Measurements from ENCODE around the gene ASIC2. TPM values are rescaled to one million over a fixed set of nuclear protein-coding genes. Genes with fewer than 3 reads are reported as not detected.

ASIC2 gene
- polyA plus RNA-seq, 1 donor = 0.32 TPM

DNA sequence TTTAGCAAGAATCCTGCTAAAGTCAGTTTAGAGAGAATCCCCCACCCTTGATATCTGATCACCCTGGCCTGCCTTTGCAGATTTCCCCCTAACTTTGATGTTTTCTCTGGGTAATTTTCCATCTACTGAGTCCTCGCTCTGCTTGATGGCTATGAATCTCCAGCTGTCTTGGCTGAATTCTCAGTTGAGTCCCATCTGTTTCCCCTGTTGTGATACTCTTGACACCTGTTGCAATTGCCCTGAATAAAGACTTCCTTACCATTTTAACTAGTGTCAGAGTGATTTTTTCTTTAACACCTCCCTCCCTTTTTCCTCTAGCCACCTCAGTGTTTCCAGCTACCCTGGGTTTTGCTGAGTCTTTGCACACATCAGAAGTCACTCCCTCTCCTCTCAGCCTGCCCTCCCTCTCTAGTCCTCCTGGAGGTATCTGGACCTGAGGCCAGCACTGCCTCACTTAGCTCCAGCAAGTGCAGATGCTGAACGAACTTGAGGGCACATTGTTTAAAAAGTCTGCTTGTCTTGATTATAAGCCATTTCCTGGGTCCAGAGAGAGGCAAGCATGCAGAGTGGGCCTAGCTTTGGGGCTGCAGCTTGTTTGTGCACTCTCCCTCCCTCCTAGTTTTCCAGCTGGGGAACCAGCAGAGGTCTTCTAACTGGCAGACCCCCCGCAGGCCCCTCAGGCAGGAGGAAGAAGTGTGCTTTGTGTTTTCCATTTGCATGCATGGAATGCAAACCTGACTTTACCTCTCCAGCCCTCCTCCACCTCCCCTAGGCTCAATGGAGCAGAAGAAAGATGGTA, 268.2 kb downstream of the ASIC2 start:
- no peak for DNase-seq (ENCODE audit: low read depth)

DNA sequence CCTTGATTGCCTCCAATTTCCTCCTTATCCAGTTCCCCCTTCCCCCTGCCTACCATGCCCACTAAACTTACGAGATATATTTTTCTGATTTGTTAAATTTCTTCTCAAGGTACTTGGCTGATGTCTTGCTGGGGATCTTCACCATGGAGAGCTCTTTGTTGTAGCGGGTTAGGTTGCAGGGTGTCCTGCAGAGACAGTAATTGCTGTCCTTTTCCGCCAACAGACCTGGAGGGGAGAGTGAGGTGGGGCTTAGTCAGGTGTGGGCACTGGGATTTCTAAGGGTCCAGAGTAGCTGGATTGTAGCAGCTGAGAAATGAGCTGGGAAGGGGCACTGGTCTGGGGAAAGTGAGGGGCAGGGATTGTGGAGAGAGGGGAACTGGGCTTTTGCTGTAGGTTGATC, 269.3 kb downstream of the ASIC2 start:
- no peak for DNase-seq (ENCODE audit: low read depth)

DNA sequence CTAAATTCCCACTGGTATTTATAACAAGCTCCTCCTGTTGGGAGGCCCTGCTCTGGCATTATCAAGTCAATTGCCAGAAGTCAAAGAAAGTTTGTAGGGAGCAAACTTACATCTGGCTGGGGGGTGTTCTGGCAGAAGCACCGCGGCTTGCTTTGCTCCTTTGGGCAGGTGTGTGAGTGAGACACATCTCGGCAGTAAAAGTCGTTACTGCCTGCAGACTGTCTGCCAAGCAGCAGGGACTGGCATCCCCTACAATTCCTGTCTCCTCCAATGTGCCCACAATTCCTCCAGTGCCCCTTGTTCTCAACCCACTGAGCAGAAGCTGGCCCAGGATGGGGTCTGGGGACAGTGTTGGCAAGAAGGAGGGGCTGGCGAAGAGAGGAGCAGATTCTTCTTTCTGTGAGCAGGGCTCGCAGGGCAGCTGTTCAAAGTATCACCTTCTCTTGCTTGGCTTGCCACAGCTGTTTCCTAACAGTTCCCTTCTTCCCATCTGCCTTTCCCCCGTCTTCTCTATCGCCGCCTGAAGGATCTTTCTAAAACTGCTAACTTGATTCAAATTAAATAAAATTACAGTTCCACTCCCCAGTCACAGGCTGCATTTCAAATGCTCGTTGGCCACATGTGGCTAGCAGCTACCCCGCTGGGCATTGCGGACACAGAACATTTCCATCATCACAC, 271.2 kb downstream of the ASIC2 start:
- DNase-seq (ENCODE audit: low read depth) = no peak

DNA sequence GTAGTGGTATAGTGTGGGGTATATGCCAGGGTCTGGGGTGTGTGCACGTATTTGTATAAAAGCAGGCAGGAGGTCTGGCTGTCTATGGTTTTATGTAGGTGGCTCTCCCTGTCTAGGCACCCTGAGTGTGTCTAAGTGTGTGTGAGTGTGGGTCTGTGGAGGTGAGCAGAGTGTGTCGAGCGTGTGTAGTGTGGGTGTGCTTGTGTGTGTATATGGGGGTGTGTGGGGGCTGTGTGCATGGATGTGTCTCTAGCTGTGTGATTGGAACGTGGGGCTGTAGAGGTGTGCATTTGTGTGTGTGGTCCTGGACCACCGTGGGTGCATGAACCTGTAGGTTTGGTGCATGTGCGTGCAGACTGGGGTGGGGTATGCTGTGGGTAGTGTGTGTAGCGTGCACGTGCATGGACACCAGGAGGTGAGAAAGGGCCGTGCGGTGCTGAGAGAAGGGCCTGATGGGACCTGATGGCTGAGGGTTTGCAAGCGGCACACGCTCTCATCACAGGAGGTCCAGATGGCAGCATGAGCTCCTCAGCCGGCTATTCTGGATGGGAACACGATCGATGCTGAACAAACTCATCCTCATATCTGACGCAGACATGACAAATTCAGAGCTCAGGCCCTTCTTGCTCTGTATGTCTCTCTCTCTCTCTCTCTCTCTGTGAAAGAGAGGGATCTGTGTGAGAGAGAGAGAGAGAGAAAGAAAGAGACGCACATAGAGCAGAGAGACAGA, 273.8 kb downstream of the ASIC2 start:
- DNase-seq (ENCODE audit: low read depth) = no peak

DNA sequence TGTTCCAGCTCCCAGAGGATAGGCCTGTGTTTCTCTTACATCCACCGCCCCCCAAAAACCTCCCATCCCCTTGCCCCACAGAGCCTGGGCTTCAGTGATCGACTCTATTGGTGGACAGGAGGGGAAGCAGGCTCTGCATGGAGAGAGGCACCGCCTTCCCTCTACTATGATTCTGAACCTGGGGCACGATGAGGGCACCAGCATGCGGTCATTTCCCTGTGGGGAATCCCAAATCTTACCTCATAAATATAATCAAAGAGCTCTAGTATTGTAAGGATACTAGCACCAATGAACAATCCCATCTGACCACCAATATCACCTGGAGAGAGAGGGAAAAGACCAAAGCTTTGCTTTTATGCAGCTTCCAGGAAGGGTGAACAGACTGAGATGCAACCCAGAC, 275.7 kb downstream of the ASIC2 start:
- DNase-seq (ENCODE audit: low read depth) = no peak

DNA sequence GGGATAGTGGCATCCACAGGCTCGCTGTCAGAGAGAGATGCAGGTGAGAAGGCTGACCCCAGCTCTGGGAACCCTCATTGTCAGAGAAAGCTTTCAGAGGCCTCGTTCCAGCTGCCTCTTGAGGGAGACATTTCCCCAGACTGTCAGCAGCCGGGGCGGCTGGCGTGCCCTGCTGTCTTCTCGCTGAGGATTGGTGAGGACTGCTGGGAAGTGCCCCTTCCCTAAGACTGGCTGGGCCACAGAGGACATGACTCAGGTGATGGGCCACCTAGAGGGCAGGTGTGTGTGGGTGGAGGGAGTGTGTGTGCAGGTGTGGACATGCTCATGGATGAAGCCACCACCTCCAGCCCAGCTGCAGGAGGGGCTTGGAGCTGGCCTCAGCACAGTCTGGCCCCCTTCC, 276.2 kb downstream of the ASIC2 start:
- DNase-seq (ENCODE audit: low read depth) = no peak

DNA sequence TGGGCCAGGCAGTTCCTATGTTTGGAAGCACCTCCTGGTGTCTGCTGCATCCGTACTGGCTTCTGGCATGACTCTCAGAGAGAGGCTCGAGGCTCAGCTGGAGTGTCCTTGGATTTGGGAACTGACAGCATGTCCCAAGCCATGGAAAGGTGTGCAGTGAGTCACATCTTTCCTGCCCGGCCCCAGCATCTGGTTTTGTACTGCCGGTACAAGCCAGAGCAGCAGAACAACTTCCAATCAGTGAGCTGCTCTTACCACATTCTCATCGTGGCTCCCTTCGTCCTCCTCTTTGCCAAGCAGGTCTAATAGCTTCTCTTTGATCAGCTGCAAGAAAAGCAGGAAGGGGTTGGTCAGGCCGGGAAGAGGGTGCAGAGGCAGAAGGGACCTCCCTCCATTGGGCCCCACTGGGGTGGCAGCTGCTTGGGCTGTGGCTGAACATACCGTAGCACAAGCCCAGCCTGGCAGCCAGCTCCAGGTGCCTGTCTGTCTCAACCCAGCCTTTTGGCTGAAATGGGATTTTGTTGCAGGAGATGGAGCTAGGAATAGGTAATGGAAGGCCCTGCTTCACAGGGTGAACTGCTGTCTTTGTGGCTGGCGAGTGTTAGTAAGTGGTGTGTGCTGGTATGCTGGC, 277.3 kb downstream of the ASIC2 start:
- no peak for DNase-seq (ENCODE audit: low read depth)

DNA sequence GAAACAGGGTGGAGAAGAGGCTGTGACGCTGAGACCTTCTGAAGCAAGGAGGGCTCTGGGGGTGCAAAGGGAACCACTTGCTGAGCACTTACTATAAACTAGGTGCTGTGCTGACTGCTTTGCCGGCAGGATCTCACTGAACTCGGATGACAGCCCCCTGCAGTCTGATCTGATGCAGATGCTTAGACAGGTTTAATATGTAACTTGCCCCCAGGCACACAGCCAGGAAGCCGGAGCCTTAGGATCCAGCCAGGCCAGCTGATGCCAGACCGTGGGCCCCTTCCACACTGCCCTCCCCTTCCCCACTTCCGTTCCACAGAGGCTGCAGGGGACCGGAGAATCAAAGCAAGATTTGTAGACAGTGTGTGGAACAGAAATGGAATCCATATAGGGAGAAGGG, 278.3 kb downstream of the ASIC2 start:
- no peak for DNase-seq (ENCODE audit: low read depth)

DNA sequence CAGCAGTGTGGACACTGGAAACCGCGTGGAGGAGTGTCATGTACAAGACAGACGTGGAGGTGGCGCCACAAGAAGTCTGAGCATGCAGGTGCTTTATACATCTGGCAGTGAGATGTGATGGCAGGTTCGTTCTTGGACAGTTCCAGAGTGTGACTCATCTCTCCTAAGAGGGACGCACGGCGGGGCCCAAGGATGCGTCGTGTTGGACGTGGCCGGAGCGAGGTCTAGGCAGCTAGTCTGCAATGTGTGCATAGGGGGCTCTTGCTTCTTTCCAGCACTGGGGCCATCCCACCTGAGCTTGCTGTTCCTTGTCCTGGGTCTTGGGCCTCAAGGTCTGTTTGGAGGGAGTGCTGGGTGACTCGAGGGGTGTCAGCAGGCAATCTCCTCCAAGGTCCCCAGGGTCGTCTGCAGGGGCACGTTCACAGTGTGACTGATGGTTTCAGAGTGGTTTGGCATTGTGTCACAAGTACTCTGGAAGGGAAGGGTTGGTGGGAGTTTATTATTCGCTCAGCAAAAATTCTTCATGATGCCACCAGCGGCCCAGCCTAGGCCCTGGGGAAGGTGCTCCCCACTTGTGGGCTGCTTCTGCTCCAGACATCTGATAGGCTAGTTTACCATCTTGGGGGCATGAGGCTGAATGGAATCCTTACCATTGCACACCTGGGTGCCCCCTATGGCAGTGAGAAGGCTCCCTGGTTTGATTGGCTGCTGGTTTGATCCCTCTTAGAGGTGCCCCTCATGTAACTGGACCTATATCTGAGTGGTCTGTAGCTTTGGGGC, 279.3 kb downstream of the ASIC2 start:
- no peak for DNase-seq (ENCODE audit: low read depth)

DNA sequence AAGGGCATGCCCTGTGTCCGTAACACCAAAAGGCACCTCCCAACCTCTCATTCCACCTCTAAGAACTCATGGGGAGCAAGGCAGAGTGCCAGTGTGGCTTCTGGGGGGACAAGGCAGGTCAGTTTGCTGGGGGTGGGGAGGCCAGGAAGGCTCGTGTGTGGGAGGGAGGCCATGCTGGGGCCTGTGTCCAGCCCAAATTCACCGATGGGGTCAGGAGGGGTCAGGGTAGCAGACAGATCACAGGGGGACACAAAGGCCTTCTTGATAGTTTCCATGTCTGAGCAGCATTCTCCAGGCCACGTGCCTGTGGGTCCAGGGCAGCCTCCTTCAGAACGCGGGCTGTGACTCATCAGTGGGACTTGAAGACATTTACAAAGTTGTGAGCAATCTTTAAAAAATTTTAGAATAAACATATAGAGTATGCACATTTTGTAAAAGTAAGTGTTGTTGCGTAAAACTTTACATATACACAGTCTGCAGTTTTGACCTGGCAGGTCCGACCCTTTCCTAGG, 280.5 kb downstream of the ASIC2 start:
- DNase-seq (ENCODE audit: low read depth) = no peak

DNA sequence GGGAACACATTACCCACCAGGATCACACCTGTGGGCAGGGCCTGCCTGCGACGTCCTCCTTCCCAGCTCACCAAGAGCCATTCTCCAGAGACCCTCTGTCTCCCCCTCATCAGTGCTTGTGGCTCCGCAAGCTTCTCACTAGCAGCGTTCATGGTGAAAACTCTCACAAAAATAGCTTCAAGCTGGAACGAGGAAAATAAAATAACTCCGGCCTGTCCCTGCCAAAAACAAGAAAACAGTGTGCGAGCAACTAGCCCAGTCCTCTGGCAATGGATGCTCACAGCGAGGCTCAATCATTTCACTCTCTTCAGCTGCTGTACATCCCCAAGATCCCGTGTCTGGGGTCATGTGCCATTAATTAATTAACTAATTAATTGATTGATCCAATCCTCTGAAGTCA, 283.5 kb downstream of the ASIC2 start:
- peak; percentile 2 for DNase-seq (ENCODE audit: low read depth)

DNA sequence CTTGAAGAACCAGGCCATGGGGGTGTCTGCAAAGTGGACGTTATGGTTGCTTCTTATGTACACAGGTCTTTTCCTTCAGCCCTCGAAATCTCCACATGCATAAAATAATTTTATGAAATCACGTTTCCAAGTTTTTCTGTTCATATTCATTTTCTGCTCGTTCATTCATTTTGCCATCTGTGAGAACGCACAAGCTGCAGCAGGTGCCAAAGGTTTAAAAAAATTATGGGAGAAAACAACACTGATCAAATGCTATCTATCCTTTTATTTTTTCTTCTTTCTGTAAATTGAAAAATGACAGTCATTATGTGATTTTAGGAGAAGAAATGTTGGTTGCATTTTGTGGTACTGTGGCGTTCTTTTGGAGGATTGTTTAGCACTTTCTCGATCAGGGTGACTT, 285.9 kb downstream of the ASIC2 start:
- no peak for DNase-seq (ENCODE audit: low read depth)

DNA sequence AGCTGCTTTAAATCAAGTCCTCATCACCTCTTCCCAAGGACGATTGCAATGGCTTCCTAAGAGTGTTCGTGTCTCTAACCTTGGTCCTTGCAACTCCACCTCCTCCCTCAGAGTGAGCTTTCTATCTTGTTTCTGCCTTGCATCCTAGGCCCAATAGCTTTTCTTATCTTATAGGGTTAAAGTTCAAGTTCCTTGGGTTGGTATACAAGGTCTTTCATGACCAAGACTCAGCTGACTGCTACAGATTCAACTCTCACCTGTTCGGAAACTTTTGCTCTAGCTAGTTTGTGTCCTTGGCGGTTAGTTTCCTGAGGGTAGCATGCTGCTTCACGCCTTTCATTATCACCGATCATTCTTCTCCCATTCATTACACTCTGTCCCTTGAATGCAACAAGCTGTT, 290.8 kb downstream of the ASIC2 start:
- no peak for DNase-seq (ENCODE audit: low read depth)

DNA sequence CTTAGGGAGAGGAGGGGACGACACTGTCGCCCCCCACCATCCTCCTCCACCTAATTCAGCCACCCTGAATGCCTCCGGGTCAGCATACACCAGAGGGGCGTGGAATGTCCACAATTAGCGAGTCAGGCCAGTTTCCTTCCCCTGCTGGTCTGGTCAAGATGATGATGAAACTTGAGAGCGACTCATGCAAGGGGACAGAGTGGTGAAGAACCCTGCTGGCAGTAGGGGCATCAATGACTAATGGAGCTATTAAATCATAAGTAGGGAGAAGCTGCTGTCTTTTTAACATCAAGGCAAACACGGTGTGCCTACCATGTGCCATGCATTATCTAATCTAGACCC, 294.2 kb downstream of the ASIC2 start:
- no peak for DNase-seq (ENCODE audit: low read depth)

DNA sequence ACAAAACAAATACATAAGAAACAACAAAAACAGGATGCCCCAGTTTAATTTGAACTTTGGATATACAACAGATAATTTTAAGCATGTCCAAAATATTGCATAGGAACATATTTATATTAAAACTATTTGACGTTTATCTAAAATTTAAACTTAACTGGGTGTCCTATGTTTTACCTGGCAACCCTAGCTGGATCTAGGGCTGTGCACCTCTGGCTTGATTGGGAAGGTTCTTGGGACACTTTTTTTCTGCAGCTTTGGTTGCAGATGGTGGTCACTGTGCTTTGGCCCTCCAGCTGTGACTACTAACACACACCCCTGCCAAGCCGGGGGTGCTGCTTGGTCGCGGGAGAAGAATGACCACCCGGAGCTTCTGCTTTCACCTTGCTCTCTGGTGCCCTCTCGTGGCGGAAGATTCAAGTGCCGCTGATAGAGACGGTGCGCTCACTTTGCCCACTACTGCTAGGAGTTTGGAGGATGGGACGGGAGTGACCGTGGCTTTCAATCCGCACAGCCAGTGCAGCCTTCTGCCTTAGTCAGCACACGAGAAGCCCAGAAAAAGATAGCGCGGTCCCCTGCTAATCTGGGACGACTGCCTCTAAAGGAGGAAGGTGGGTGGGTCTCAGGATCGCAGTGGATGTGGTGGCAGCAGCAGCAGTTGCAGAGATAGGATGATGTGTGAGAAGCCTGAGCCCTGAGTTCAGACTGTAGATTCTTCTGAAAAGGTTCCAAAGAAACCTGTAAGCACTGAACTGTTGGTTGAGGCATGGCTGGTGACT, 294.8 kb downstream of the ASIC2 start:
- peak; percentile 22 for DNase-seq (ENCODE audit: low read depth)

DNA sequence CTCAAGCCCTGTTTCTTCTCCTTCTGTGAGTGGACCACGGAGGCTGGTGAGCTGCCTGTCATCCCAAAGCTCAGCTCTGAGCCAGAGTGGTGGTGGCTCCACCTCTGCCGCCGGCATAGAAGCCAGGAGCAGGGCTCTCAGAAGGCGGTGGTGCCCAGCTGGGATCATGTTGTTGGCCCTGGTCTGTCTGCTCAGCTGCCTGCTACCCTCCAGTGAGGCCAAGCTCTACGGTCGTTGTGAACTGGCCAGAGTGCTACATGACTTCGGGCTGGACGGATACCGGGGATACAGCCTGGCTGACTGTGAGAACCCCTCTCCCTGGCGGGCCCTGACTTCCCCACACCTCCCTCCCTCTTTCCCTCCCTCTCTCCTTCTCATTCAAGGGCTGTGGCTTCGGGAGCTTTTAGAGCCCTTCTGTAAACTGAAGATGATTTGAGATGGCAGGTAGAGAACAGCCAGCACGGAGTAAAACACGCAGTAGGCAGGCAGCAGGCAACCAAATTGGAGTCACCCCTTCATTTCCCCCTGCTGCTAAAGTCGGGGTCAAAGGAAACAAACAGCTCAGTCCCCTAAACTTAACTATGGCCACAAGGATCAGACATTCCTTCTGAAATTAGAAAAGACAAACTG, 297.6 kb downstream of the ASIC2 start:
- no peak for DNase-seq (ENCODE audit: low read depth)

DNA sequence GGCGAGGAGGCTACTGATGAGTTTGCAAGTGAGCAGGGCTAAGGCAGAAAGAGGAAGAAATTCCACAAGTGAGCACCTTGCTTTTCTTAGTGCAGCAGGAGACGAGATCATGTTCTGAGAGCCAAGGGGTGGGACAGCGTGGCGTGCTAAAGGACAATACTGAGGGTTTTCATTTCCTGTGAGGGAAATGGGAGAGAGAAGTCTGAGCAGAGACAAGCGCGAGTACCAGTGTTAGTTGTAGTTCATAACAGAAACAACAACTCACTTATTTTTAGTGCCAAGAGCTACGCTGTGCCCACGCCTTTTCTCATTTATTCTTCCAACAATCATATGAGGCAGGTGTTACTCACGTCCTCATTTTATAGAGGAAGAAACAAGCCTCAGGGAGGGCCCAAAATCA, 299.1 kb downstream of the ASIC2 start:
- DNase-seq (ENCODE audit: low read depth) = no peak

DNA sequence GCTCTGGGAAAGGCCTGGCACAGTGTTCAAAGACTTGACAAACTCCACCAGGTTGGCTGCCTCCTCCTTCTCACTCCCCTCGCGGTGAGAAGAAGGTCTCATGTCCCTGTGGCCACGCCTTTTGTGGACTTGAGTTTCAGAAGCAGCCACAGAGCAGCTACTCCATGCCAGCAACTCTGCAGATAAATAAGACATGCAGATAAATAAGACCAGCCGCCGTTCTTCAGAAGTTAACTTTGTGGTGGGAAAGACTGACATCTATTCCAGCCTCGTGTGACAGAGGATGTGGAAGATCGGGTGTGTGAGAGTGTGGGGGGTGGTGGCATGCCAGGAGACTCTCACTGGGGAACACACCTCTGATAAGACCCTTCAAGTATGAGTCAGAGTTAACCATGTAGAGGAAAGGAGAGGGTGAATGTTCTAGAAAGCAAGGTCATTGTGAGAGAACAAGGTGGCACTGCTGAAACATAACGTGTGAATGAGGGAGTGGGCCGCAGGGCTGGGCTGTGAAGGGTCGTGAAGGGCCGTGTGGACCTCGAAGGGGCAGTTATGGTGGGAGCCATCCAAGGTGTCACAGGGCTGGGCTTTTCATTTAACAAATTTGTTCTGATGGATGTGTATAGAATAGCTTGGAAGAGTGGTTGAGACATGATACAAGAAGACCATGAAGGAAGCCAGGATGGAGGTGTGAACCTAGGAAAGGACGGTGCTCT, 300.6 kb downstream of the ASIC2 start:
- peak; percentile 9 for DNase-seq (ENCODE audit: low read depth)

DNA sequence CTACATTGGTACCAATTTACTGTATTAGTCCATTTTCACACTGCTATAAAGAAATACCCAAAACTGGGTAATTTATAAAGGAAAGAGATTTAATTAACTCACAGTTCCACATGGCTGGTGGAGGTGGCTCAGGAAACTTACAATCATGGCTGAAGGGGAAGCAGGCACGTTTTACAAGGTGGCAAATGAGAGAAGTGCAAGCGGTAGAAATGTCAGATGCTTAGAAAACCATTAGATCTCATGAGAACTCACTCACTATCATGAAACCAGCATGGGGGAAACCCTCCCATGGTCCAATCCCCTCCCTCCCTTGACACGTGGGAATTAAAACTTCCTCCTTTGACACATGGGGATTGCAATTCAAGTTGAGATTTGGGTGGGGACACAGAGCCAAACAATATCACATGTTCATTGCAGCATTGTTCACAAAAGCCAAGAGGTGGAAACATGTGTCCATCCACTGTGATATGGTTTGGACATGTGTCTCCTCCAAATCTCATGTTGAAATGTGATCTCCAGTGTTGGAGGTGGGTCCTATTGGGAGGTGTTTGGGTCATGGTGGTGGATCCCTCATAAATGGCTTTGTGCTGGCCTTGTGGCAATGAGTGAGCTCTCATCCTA, 304.5 kb downstream of the ASIC2 start:
- no peak for DNase-seq (ENCODE audit: low read depth)
